GM12872 (cell line): Measurements from ENCODE around the gene CCNG1.

Experiments
- CTCF ChIP-seq: IDR thresholded peaks from 3 replicates; pipeline ENCODE4 v1.5.1; 2011; ENCODE audit warnings: low read depth, mild to moderate bottlenecking, low read length, moderate library complexity; ENCODE audit not compliant: insufficient read depth

CCNG1 gene

GRCh38 chr5:163434401-163434866, 3.0 kb upstream of the CCNG1 start:
- no peak for TF ChIP-seq CTCF

- no peak for TF ChIP-seq CTCF
These were observed 880 bp upstream of the CCNG1 start for GRCh38 chr5:163436515-163436914.

- TF ChIP-seq CTCF, result no peak
These were observed 435 bp upstream of the CCNG1 start for GRCh38 chr5:163437011-163437308.

GRCh38 chr5:163439092-163439425, 1.7 kb downstream of the CCNG1 start:
- TF ChIP-seq CTCF, result no peak

GRCh38 chr5:163440954-163441353, 3.6 kb downstream of the CCNG1 start:
- no peak for TF ChIP-seq CTCF

- TF ChIP-seq CTCF, result no peak
These were observed 7.1 kb downstream of the CCNG1 start for GRCh38 chr5:163444526-163444925.

- TF ChIP-seq CTCF, result no peak
These were observed 8.0 kb downstream of the CCNG1 start for GRCh38 chr5:163445345-163445744.

- no peak for TF ChIP-seq CTCF
These were observed 9.8 kb downstream of the CCNG1 start for GRCh38 chr5:163447191-163447590.
